Subcutaneous adipose tissue (tissue), 4 donors: ENCODE data around the gene ADARB2. TPM values are rescaled to one million over a fixed set of nuclear protein-coding genes. Genes with fewer than 3 reads are reported as not detected.

Experiments
- total RNA-seq, 4 donors: library from RNA; depleted of rRNA; stranded (reverse); fragments of >200 nt; gene quantifications; one replicate each; pipeline ENCODE4 v1.1.0, GENCODE V29; 2016
- TF ChIP-seq, protein P1 (sequence below): fragments of 450-650 bp; IDR thresholded peaks from one replicate; pipeline ENCODE4 v1.5.1; 2016; ENCODE audit warnings: low read depth, mild to moderate bottlenecking, control low read depth, antibody characterized with exemption, moderate library complexity

Gene ADARB2
- total RNA-seq, 4 donors from 2014 or later, result under 0.01 to 0.65 (median 0.44) TPM; not detected in 1

DNA sequence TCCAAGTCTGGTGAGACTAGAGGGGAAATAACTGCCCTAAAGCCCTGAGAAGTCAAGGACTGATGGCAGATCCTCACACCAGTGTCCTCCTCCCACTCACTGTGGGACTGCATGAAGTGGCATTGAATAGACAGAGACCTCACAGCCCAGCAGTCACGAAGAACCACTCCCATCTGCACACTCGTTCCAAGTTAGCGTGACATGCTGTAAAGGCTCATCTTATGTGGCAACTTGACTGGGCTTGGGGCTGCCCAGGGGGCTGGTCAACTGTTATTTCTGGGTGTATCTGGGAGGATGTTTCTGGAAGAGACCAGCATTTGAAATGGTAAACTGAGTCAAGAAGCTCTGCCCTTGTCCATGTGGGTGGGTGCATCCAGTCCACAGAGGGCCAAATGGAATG is 104.7 kb downstream of the ADARB2 start:
- TF ChIP-seq, protein P1, sequence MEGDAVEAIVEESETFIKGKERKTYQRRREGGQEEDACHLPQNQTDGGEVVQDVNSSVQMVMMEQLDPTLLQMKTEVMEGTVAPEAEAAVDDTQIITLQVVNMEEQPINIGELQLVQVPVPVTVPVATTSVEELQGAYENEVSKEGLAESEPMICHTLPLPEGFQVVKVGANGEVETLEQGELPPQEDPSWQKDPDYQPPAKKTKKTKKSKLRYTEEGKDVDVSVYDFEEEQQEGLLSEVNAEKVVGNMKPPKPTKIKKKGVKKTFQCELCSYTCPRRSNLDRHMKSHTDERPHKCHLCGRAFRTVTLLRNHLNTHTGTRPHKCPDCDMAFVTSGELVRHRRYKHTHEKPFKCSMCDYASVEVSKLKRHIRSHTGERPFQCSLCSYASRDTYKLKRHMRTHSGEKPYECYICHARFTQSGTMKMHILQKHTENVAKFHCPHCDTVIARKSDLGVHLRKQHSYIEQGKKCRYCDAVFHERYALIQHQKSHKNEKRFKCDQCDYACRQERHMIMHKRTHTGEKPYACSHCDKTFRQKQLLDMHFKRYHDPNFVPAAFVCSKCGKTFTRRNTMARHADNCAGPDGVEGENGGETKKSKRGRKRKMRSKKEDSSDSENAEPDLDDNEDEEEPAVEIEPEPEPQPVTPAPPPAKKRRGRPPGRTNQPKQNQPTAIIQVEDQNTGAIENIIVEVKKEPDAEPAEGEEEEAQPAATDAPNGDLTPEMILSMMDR, result no peak

DNA sequence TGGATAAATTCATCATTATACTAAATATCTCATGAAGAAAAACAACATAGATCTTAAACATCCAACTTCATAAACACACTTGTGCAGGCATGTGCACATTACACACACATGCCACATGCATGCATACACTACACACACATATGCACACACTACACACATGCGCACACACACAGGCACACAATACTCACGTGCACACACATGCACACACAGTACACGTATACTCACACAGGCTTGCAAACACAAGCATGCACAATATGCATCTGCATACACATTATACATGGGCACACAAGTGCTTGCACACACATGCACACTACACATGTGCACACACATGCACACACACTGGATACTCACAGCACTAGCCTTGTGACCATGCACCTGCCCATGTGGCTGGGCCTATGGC is 105.2 kb downstream of the ADARB2 start:
- TF ChIP-seq, protein P1, result no peak

DNA sequence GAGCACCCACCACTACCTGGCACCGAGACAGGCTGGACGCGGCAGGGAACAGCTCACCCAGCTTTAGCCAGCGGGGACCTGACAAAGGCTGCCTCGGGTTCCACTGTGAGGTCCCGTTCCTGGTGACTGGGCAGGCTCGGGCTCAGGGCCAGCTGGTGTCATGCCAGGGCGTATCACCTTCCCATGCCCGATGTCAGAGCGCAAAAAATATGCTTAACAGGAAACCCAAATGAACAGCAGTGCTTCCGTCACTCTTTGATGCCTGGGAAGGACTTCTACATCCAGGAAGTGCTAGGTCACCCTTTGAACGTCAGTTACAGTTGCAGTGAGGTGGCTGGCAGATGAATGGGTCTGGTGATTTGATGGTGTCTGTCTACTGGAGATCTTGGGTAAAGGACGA is 106.0 kb downstream of the ADARB2 start:
- TF ChIP-seq, protein P1, result no peak

DNA sequence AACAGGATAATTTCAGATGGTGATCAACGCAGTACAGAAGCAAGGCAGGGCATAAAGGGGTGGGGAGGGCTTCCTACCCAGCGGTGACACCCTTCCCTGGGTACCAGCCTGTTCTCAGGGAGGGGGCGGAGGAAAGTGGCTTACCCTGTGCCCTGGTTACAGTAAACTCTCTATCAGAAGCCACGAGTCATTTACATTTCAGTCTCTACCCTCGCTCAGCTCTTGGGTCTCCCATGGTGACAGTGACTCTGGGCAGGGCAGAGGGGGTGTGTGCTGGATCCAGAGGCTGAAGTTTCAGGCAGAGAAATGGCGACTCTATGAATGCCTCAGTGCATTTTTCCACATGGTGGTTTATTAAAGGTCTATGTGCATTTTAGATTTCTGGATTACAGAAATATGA is 107.0 kb downstream of the ADARB2 start:
- TF ChIP-seq, protein P1, result no peak

DNA sequence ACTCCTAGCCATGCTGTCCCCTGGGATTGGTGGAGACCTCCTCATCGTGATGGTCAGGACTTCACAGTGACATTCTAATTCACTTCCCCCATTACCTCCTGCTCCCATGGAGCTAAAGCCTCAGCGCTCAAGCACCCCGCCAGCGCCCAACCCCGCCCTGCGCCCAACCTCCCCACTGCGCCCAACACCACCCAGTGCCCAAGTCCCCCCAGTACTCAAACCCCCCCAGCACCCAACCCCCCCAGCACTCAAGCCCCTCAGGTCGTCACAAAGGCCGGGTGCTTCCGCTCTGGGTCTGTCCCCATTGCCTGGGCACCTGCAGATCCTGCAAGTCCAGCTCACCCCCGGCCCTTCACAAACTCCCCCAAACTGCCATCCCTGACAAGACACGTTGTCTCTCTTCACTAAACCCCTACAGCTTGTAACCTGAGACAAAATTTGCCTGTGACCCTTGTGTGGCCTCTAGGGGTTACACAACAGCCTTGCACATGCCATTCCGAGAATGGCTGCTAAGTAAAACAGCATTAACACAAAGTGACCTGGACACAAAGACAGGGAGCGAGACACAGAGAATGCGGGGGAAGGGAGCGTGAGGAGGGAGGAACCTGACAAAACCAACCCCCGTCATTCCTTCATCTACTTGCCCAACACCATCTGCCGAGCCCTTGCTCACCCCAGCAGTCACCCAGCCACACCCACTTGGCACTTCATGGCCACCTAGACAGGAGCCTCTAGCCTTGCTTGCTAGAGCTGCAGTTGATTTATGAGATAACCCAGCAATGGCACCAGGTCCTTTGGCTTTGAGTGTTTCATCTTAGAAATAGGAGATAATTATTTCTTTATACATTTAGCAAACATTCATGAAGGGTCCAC is 107.8 kb downstream of the ADARB2 start:
- TF ChIP-seq, protein P1, result no peak

DNA sequence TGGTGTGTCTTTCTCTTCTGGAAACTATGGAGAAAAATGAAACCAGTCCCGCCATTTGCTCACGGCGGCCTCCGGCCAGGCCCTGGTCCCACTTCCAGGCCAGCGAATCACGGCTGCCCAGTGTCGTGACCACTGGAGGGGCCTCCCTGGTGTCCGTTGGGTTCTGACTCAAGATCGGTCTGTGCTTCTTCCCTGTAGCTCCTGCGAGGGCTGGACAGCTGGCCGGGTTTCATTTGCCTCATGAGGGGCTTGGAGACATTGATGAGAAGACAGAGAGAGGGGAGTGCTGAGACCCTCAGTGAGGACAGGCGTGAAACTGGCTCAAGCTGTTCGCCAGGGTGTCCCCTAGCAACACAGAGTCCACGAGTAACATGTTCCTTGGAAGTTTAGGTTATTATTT is 108.6 kb downstream of the ADARB2 start:
- TF ChIP-seq, protein P1, result no peak

DNA sequence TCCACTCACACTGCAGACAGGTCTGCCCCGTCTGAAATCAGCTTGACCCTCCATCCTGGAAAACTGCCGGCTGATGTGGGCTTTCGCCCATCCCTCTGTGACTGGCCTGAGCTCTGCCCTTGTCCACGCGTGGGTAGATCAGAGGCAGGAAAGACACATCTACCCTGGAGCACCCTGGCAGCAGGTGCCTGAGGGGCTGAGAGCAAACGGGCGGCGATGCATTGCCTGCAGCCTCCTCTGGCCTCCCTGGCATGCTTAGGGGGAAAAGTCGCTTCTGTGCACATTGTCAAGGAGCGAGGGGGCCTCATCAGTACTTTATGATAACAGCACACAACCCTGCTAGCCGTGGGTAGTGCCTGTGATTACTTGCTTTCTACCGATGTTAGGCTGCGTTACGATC is 109.4 kb downstream of the ADARB2 start:
- TF ChIP-seq, protein P1, result no peak
